Lung (tissue), 12 donors: ENCODE data around the gene GTPBP10. TPM values are rescaled to one million over a fixed set of nuclear protein-coding genes. Genes with fewer than 3 reads are reported as not detected.
"Not testable (repeated sequence)": the region's sequence is repeated elsewhere in the genome, so short reads cannot be mapped to it uniquely, and the experiment has no call there.

Source experiments
- ATAC-seq: fragments of 200-7000 bp; cut with Tn5 transposase; one replicate; pipeline ENCODE4 v1.9.1; 2020; ENCODE audit warnings: moderate number of reproducible peaks; ENCODE audit not compliant: insufficient read depth, low FRiP score
- DNase-seq, 3 donors: peaks; one replicate each; pipeline ENCODE4 v3.0.0-alpha.2; 2013 to 2017
- H3K27ac ChIP-seq, 2 donors: one replicate each; pipeline ENCODE4 v1.5.1; 2013; ENCODE audit warnings: mild to moderate bottlenecking in 2 of 2, moderate library complexity in 2 of 2, control low read depth in 1 of 2, inconsistent platforms in 1 of 2, low read depth in 1 of 2, low read length in 1 of 2
- H3K27me3 ChIP-seq, 3 donors: one replicate each; pipeline ENCODE4 v1.5.1; 2013; ENCODE audit warnings: low read length in 2 of 3; ENCODE audit not compliant: control insufficient read depth in 3 of 3, insufficient read depth in 3 of 3
- H3K36me3 ChIP-seq, 4 donors: one replicate each; pipeline ENCODE4 v1.5.1; 2013; ENCODE audit warnings: low read length in 4 of 4, mild to moderate bottlenecking in 1 of 4, moderate library complexity in 1 of 4; ENCODE audit not compliant: control insufficient read depth in 4 of 4, insufficient read depth in 4 of 4
- H3K4me1 ChIP-seq, 5 donors: one replicate each; pipeline ENCODE4 v1.5.1; 2013; ENCODE audit warnings: low read length in 5 of 5, mild to moderate bottlenecking in 2 of 5, moderate library complexity in 1 of 5; ENCODE audit not compliant: control insufficient read depth in 5 of 5, insufficient read depth in 5 of 5
- H3K4me3 ChIP-seq: one replicate; pipeline ENCODE4 v1.5.1; 2013; ENCODE audit warnings: mild to moderate bottlenecking, control low read depth, moderate library complexity
- H3K9ac ChIP-seq, 2 donors: one replicate each; pipeline ENCODE4 v1.5.1; 2013; ENCODE audit warnings: low read length in 2 of 2, control low read depth in 1 of 2; ENCODE audit not compliant: insufficient read depth in 1 of 2
- H3K9me3 ChIP-seq, 4 donors: one replicate each; pipeline ENCODE4 v1.5.1; 2013; ENCODE audit warnings: low read length in 3 of 4, mild to moderate bottlenecking in 1 of 4, moderate library complexity in 1 of 4; ENCODE audit not compliant: control insufficient read depth in 4 of 4, insufficient read depth in 3 of 4
- WGBS, 2 donors: extraction: QIAGEN DNeasy Blood & Tissue Kit; methylation state at CpG; one replicate each; pipeline ENCODE4 v1.1.7; 2013; 5-methylcytosine and 5-hydroxymethylcytosine counted together
- polyA plus RNA-seq, 2 donors: library from polyadenylated mRNA; stranded (reverse); fragments of 200-250 nt; gene quantifications; one replicate each; pipeline ENCODE4 v1.2.1, GENCODE V29; 2013
- total RNA-seq, 2 donors: library from RNA; depleted of rRNA in 1 of 2; stranded (reverse); fragments of >200 nt in 1 of 2; gene quantifications; one replicate each; pipeline ENCODE4 v1.2.1, GENCODE V29; 2014 to 2021
- TF ChIP-seq, protein P1 (sequence below): IDR thresholded peaks from 2 replicates; pipeline ENCODE4 v1.5.1; 2012; ENCODE audit warnings: mild to moderate bottlenecking; ENCODE audit errors: control extremely low read depth, extremely low read depth
- donor health status: control.
- donor health status: control.
- donor health status: Bipolar disorder and iron deficiency.
- donor health status: healthy.
- donor health status: DM: yes; HTN: yes; CAD: no.

Gene GTPBP10
- total and polyA plus RNA-seq, 4 donors = 9.2 to 20.9 (median 18.3) TPM

DNA sequence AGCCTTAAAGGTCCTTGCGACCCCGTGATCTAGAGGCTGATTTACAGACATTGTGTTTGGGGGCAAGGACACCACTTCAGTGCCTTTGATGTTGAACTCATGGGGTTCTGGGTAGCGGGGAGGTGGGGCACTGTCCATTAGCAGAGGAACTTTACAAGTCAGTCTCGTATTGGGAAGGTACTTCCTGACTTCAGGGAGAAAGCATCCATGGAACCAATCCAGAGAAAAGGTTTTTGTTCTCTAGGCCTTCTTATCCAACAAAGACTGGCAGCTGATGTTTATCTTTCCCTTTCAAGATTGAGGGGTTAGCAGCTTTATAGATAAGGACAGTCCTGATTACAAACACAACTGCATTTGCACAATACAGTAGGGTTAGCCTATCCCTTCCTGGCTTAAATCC is 2.8 kb downstream of the GTPBP10 start:
- no peak for ATAC-seq
- 75 to 90% methylated on average over 4 of the region's 4 CpGs for WGBS, 2 donors

DNA sequence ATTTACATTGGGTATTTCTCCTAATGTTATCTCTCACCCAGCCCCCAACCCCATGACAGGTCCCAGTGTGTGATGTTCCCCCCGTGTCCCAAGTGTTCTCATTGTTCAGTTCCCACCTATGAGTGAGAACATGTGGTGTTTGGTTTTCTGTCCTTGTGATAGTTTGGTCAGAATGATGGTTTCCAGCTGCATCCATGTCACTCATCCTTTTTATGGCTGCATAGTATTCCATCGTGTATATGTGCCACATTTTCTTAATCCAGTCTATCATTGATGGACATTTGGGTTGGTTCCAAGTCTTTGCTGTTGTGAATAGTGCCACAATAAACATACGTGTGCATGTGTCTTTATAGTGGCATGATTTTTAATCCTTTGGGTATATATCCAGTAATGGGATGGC is 3.5 kb downstream of the GTPBP10 start:
- H3K4me1 ChIP-seq = peaks cover 0 to 14% (median 5%) of the 10 kb centered on the region in 5 donors
- not testable (repeated sequence) for H3K36me3 ChIP-seq, H3K27ac ChIP-seq, DNase-seq, H3K9me3 ChIP-seq, ATAC-seq, H3K9ac ChIP-seq, H3K27me3 ChIP-seq, H3K4me3 ChIP-seq
- 99 to 100% methylated on average over 3 of the region's 3 CpGs for WGBS, 2 donors

More for the DNA sequence above, 2.8 kb downstream of the GTPBP10 start:
- TF ChIP-seq, protein P1, sequence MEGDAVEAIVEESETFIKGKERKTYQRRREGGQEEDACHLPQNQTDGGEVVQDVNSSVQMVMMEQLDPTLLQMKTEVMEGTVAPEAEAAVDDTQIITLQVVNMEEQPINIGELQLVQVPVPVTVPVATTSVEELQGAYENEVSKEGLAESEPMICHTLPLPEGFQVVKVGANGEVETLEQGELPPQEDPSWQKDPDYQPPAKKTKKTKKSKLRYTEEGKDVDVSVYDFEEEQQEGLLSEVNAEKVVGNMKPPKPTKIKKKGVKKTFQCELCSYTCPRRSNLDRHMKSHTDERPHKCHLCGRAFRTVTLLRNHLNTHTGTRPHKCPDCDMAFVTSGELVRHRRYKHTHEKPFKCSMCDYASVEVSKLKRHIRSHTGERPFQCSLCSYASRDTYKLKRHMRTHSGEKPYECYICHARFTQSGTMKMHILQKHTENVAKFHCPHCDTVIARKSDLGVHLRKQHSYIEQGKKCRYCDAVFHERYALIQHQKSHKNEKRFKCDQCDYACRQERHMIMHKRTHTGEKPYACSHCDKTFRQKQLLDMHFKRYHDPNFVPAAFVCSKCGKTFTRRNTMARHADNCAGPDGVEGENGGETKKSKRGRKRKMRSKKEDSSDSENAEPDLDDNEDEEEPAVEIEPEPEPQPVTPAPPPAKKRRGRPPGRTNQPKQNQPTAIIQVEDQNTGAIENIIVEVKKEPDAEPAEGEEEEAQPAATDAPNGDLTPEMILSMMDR = no peak
- Histone ChIP-seq H3K4me3 (no peak overlapping the region), H3K36me3 (peaks cover 0 to 3% (median 0%) of the 10 kb centered on the region in 4 donors), H3K4me1 (peaks cover 0 to 14% (median 5%) of the 10 kb centered on the region in 5 donors), H3K9ac (no peak overlapping the region), H3K9me3 (no peaks in the 10 kb centered on the region), H3K27ac (no peak overlapping the region), H3K27me3 (no peaks in the 10 kb centered on the region)
- no peak for DNase-seq

DNA sequence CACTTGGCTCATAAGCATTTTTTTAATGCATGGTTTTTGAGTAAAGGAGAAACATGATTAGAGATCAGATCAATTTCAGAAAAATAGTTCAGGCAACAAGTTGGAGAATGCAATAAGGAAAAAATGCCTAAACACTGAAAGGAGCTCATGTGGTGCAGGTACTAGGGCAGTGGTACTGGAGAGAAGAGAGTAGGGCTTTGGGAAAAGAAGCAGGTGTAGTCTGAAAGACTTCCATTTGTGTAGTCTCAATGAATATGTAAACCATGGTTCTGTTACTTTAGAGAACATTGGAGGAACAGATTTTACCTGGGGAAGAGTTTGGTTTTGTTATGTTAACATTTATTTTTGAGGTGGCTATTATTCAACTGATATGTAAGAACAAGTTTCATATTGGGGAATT is 5.5 kb downstream of the GTPBP10 start:
- Histone ChIP-seq H3K4me3 (no peak overlapping the region), H3K36me3 (peaks cover 4 to 10% (median 6%) of the 10 kb centered on the region in 4 donors), H3K27ac (no peak overlapping the region), H3K27me3 (no peaks in the 10 kb centered on the region), H3K9ac (no peak overlapping the region), H3K4me1 (peaks cover 0 to 10% (median 5%) of the 10 kb centered on the region in 5 donors), H3K9me3 (no peaks in the 10 kb centered on the region)
- TF ChIP-seq, protein P1 = no peak
- no peak for DNase-seq
- ATAC-seq = no peak

DNA sequence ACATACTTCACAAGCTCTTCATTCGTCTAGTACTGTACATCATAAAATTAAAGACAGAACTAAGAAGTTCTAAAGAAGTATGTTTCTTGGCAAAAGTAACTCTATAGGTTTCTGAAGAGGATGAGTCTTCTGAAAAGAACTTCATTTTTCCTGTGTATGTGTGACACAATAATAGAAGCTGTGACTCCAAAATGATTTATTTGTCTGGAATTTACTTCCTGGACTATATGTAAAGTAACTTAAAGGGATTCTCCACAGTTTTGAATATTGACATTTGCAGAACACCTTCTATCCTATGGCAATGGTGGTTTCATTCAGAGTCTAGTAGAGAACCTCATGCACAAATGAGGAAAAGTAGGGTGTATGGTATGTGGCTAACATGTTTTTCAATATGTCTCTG is 36.9 kb downstream of the GTPBP10 start:
- no peaks in the 10 kb centered on the region for H3K4me1 ChIP-seq
- DNase-seq (no peak), ATAC-seq (no peak)
- H3K27me3 ChIP-seq = no peaks in the 10 kb centered on the region
- TF ChIP-seq, protein P1 = no peak
- no peaks in the 10 kb centered on the region for H3K9me3 ChIP-seq
- H3K27ac ChIP-seq = no peak overlapping the region
- peaks cover 8 to 40% (median 17%) of the 10 kb centered on the region in 4 donors for H3K36me3 ChIP-seq
- no peak overlapping the region for H3K9ac ChIP-seq
- H3K4me3 ChIP-seq = no peak overlapping the region
- 93 to 97% methylated on average over 1 of the region's 1 CpG for WGBS, 2 donors
